Aorta (tissue), 5 donors: ENCODE measurements around the gene TAOK3. TPM values are rescaled to one million over a fixed set of nuclear protein-coding genes. Genes with fewer than 3 reads are reported as not detected.

Source experiments
- ATAC-seq: fragments of 200-7000 bp; cut with Tn5 transposase; one replicate; pipeline ENCODE4 v1.9.1; 2022; ENCODE audit warnings: moderate library complexity; ENCODE audit not compliant: low FRiP score
- DNase-seq, 2 donors: peaks; one replicate each; pipeline ENCODE4 v3.0.0-alpha.2; 2020
- H3K27ac ChIP-seq, 2 donors: one replicate each; pipeline ENCODE4 v1.5.1; 2013; ENCODE audit warnings: low read length in 2 of 2, mild to moderate bottlenecking in 2 of 2, moderate library complexity in 2 of 2, control low read depth in 1 of 2, inconsistent platforms in 1 of 2, low read depth in 1 of 2
- H3K27me3 ChIP-seq, 2 donors: one replicate each; pipeline ENCODE4 v1.6.1; 2013; ENCODE audit warnings: control low read depth in 1 of 2, low read length in 1 of 2, mild to moderate bottlenecking in 1 of 2, moderate library complexity in 1 of 2; ENCODE audit not compliant: insufficient read depth in 2 of 2, control insufficient read depth in 1 of 2
- H3K36me3 ChIP-seq, 2 donors: one replicate each; pipeline ENCODE4 v1.6.1; 2013; ENCODE audit warnings: control low read depth in 1 of 2, low read length in 1 of 2, mild to moderate bottlenecking in 1 of 2; ENCODE audit not compliant: insufficient read depth in 2 of 2, control insufficient read depth in 1 of 2
- H3K4me1 ChIP-seq, 2 donors: one replicate each; pipeline ENCODE4 v1.6.1; 2013; ENCODE audit warnings: low read length in 2 of 2, control low read depth in 1 of 2, mild to moderate bottlenecking in 1 of 2, moderate library complexity in 1 of 2; ENCODE audit not compliant: insufficient read depth in 2 of 2, control insufficient read depth in 1 of 2
- H3K4me3 ChIP-seq, 2 donors: one replicate each; pipeline ENCODE4 v1.5.1; 2013; ENCODE audit warnings: low read length in 2 of 2, control low read depth in 1 of 2, mild to moderate bottlenecking in 1 of 2
- H3K9me3 ChIP-seq: one replicate; pipeline ENCODE4 v1.6.1; 2013; ENCODE audit warnings: mild to moderate bottlenecking, low read length; ENCODE audit not compliant: control insufficient read depth
- WGBS, 2 donors: extraction: QIAGEN DNeasy Blood & Tissue Kit; methylation state at CpG; one replicate each; pipeline ENCODE4 v1.1.7; 2013; 5-methylcytosine and 5-hydroxymethylcytosine counted together
- intact Hi-C, 2 donors: fragments of 100-400 bp; cut with DNase I; formaldehyde crosslinking; loops; one replicate each; pipeline versions ENCODE4 v1.14.2 to v1.15.0; 2022
- polyA plus RNA-seq, 2 donors: library from polyadenylated mRNA; stranded (reverse); fragments of 200-250 nt; gene quantifications; one replicate each; pipeline ENCODE4 v1.2.3, GENCODE V29; 2013
- total RNA-seq, 2 donors: library from RNA; stranded (reverse); fragmentation: NEBNext Ultra II Directional; extraction: Animal tissue kit (Norgen Biotek cat#: 25700); gene quantifications; one replicate each; pipeline ENCODE4 v1.2.1, GENCODE V29; 2021
- donor health status: healthy with polysubstance abuse.
- donor health status: Bipolar disorder and iron deficiency.
- donor health status: DM: no; HTN: no; CAD: no.
- donor health status: DM: no; HTN: no; CAD: no.
- donor health status: DM: yes; HTN: yes; CAD: no.

The TAOK3 gene
- total and polyA plus RNA-seq, 4 donors, result 14.9 to 45.4 (median 31.0) TPM

- Histone ChIP-seq H3K9me3 (no peaks in the 10 kb centered on the region), H3K4me3 (no peak overlapping the region), H3K27me3 (no peaks in the 10 kb centered on the region), H3K36me3 (no peaks in the 10 kb centered on the region), H3K27ac (no peak overlapping the region), H3K4me1 (peaks cover 0 to 3% of the 10 kb centered on the region in 2 donors)
- DNase-seq, result no peak
- intact Hi-C loops, result no loop called here
- WGBS, 2 donors, result 79 to 84% methylated on average over 5 of the region's 5 CpGs
- no peak for ATAC-seq
Observed at GRCh38 chr12:118185602-118186397, 186.9 kb downstream of the TAOK3 start.

- Histone ChIP-seq H3K36me3 (peaks cover 0 to 3% of the 10 kb centered on the region in 2 donors), H3K9me3 (no peaks in the 10 kb centered on the region), H3K27ac (no peak overlapping the region), H3K4me3 (no peak overlapping the region), H3K4me1 (peaks cover 0 to 3% of the 10 kb centered on the region in 2 donors), H3K27me3 (no peaks in the 10 kb centered on the region)
- intact Hi-C loops, result loop anchor here (5.0 kb wide), 2 partner anchors 189 to 194 kb away; partner anchors contain the start of genes SUDS3 (in 1 of the 2) and TAOK3 (in 1 of the 2)
- no peak for DNase-seq
- no peak for ATAC-seq
Observed at GRCh38 chr12:118183711-118184110, 189.0 kb downstream of the TAOK3 start.

- peaks cover 0 to 3% of the 10 kb centered on the region in 2 donors for H3K36me3 ChIP-seq
- H3K9me3 ChIP-seq, result no peaks in the 10 kb centered on the region
- H3K27me3 ChIP-seq, result no peaks in the 10 kb centered on the region
- no peak overlapping the region for H3K4me3 ChIP-seq
- H3K27ac ChIP-seq, result no peak overlapping the region
- no peak for ATAC-seq
- intact Hi-C loops, result loop anchor here (5.0 kb wide), 2 partner anchors 189 to 194 kb away; partner anchors contain the start of genes SUDS3 (in 1 of the 2) and TAOK3 (in 1 of the 2)
- no peak for DNase-seq
- H3K4me1 ChIP-seq, result peaks cover 0 to 3% of the 10 kb centered on the region in 2 donors
Observed at GRCh38 chr12:118183155-118183554, 189.6 kb downstream of the TAOK3 start.

GRCh38 chr12:118175823-118176447 is 196.8 kb downstream of the TAOK3 start:
- H3K36me3 ChIP-seq, result peaks cover 13% of the 10 kb centered on the region in 2 donors
- 91 to 94% methylated on average over 4 of the region's 4 CpGs for WGBS, 2 donors
- ATAC-seq, result no peak

GRCh38 chr12:118166946-118167345 is 205.8 kb downstream of the TAOK3 start:
- ATAC-seq, result no peak
- Histone ChIP-seq H3K4me3 (no peak overlapping the region), H3K9me3 (no peaks in the 10 kb centered on the region), H3K36me3 (peaks cover 9 to 13% of the 10 kb centered on the region in 2 donors), H3K27ac (no peak overlapping the region), H3K27me3 (no peaks in the 10 kb centered on the region), H3K4me1 (no peaks in the 10 kb centered on the region)
- intact Hi-C loops, result no loop called here
- 76 to 83% methylated on average over 2 of the region's 2 CpGs for WGBS, 2 donors
- DNase-seq, result no peak

More at GRCh38 chr12:118175823-118176447, 196.8 kb downstream of the TAOK3 start:
- no peaks in the 10 kb centered on the region for H3K27me3 ChIP-seq
- H3K9me3 ChIP-seq, result no peaks in the 10 kb centered on the region
- no peak for DNase-seq
- intact Hi-C loops, result no loop called here
- no peak overlapping the region for H3K4me3 ChIP-seq
- H3K27ac ChIP-seq, result no peak overlapping the region
- H3K4me1 ChIP-seq, result no peaks in the 10 kb centered on the region

GRCh38 chr12:118164798-118165486 is 207.8 kb downstream of the TAOK3 start:
- H3K36me3 ChIP-seq, result peaks cover 7 to 10% of the 10 kb centered on the region in 2 donors
- WGBS, 2 donors, result 45 to 49% methylated on average over 6 of the region's 6 CpGs

GRCh38 chr12:118160536-118160935 is 212.2 kb downstream of the TAOK3 start:
- Histone ChIP-seq H3K4me1 (no peaks in the 10 kb centered on the region), H3K9me3 (no peaks in the 10 kb centered on the region), H3K4me3 (no peak overlapping the region), H3K27me3 (no peaks in the 10 kb centered on the region), H3K27ac (no peak overlapping the region), H3K36me3 (peaks cover 16 to 17% of the 10 kb centered on the region in 2 donors)
- WGBS, 2 donors, result 96 to 97% methylated on average over 3 of the region's 3 CpGs
- DNase-seq, result no peak
- no peak for ATAC-seq
- intact Hi-C loops, result no loop called here

More at GRCh38 chr12:118164798-118165486, 207.8 kb downstream of the TAOK3 start:
- no peak for ATAC-seq
- Histone ChIP-seq H3K9me3 (no peaks in the 10 kb centered on the region), H3K4me3 (no peak overlapping the region), H3K4me1 (no peaks in the 10 kb centered on the region), H3K27me3 (no peaks in the 10 kb centered on the region), H3K27ac (no peak overlapping the region)
- intact Hi-C loops, result no loop called here
- no peak for DNase-seq

- no peak overlapping the region for H3K27ac ChIP-seq
- no peaks in the 10 kb centered on the region for H3K27me3 ChIP-seq
- DNase-seq (no peak), ATAC-seq (no peak)
- intact Hi-C loops, result no loop called here
- H3K4me1 ChIP-seq, result no peaks in the 10 kb centered on the region
- H3K9me3 ChIP-seq, result no peaks in the 10 kb centered on the region
- 58 to 64% methylated on average over 5 of the region's 5 CpGs for WGBS, 2 donors
- peaks cover 0 to 7% of the 10 kb centered on the region in 2 donors for H3K36me3 ChIP-seq
- no peak overlapping the region for H3K4me3 ChIP-seq
Observed at GRCh38 chr12:118151755-118152154, 221.0 kb downstream of the TAOK3 start.
